IMR-90 (cell line): ENCODE results near the gene ZCCHC7. TPM values are rescaled to one million over a fixed set of nuclear protein-coding genes. Genes with fewer than 3 reads are reported as not detected.

ENCODE experiments used
- ATAC-seq: fragments of 200-7000 bp; cut with Tn5 transposase; 2 replicates; pipeline ENCODE4 v1.9.1; 2020; ENCODE audit warnings: low read depth, mild to moderate bottlenecking, moderate library complexity
- BruUV-seq: library from RNA; stranded (reverse); fragments of 400-500 nt; replicated peaks from 2 replicates; lab custom pipeline; 2021; lab: Mats Ljungman, UMichigan
- CTCF ChIA-PET: fragments of 300-600 bp; formaldehyde crosslinking; extraction: SDS; loops from one replicate; lab custom pipeline; 2021; ENCODE audit warnings: antibody characterized with exemption; lab: Yijun Ruan, JAX
- POLR2A ChIA-PET: fragments of 300-600 bp; sonication (Branson Sonifier 250); formaldehyde crosslinking; loops from one replicate; lab custom pipeline; 2022; ENCODE audit warnings: antibody characterized with exemption; ENCODE audit not compliant: unreplicated experiment; lab: Charles Lee
- DNase-seq: peaks from one replicate; pipeline ENCODE4 v3.0.0; 2013
- H2AFZ ChIP-seq: replicated peaks from 2 replicates; pipeline ENCODE3; 2013; ENCODE audit warnings: low read length, mild to moderate bottlenecking; ENCODE audit not compliant: poor library complexity
- H2AK5ac ChIP-seq: 2 replicates; pipeline ENCODE4 v1.6.1; 2013; ENCODE audit warnings: low read depth, low read length, inconsistent platforms
- H2AK9ac ChIP-seq: replicated peaks from 2 replicates; pipeline ENCODE3; 2013; ENCODE audit warnings: mild to moderate bottlenecking, low read depth, low read length, moderate library complexity; ENCODE audit not compliant: poor library complexity
- H2BK120ac ChIP-seq: 2 replicates; pipeline ENCODE4 v1.6.1; 2013; ENCODE audit warnings: low read depth, low read length, inconsistent platforms
- H2BK15ac ChIP-seq: 3 replicates; pipeline ENCODE4 v1.6.1; 2013; ENCODE audit warnings: low read depth, low read length, inconsistent platforms
- H2BK20ac ChIP-seq: 2 replicates; pipeline ENCODE4 v1.6.1; 2013; ENCODE audit warnings: low read depth, mild to moderate bottlenecking, inconsistent platforms, low read length, moderate library complexity
- H2BK5ac ChIP-seq: 2 replicates; pipeline ENCODE4 v1.6.1; 2013; ENCODE audit warnings: mild to moderate bottlenecking, low read depth, low read length, inconsistent platforms; ENCODE audit not compliant: poor library complexity, severe bottlenecking
- H3K14ac ChIP-seq: replicated peaks from 2 replicates; pipeline ENCODE4 v1.6.1; 2013; ENCODE audit warnings: low read depth, low read length, inconsistent platforms
- H3K18ac ChIP-seq: 2 replicates; pipeline ENCODE4 v1.6.1; 2013; ENCODE audit warnings: low read depth, low read length, control low read depth
- H3K23ac ChIP-seq: 2 replicates; pipeline ENCODE4 v1.6.1; 2013; ENCODE audit warnings: low read depth, low read length, inconsistent platforms
- H3K27ac ChIP-seq: 2 replicates; pipeline ENCODE4 v1.5.1; 2013; ENCODE audit warnings: mild to moderate bottlenecking, control low read depth, low read length; ENCODE audit not compliant: insufficient read depth
- H3K27me3 ChIP-seq: 2 replicates; pipeline ENCODE4 v1.6.1; 2013; ENCODE audit warnings: low read length; ENCODE audit not compliant: control insufficient read depth, insufficient read depth
- H3K36me3 ChIP-seq: 2 replicates; pipeline ENCODE4 v1.6.1; 2013; ENCODE audit warnings: low read length, mixed read lengths; ENCODE audit not compliant: control insufficient read depth, insufficient read depth
- H3K4ac ChIP-seq: 2 replicates; pipeline ENCODE4 v1.6.1; 2013; ENCODE audit warnings: low read depth, low read length, inconsistent platforms
- H3K4me1 ChIP-seq: 2 replicates; pipeline ENCODE4 v1.6.1; 2013; ENCODE audit warnings: low read length, mixed read lengths; ENCODE audit not compliant: control insufficient read depth, insufficient read depth
- H3K4me2 ChIP-seq: 2 replicates; pipeline ENCODE4 v1.6.1; 2013; ENCODE audit warnings: low read depth, mild to moderate bottlenecking, control low read depth, low read length, moderate library complexity
- H3K4me3 ChIP-seq: 2 replicates; pipeline ENCODE4 v1.5.1; 2013; ENCODE audit warnings: low read depth, mild to moderate bottlenecking, control low read depth, low read length, moderate library complexity; ENCODE audit not compliant: insufficient read depth
- H3K56ac ChIP-seq: 2 replicates; pipeline ENCODE4 v1.6.1; 2013; ENCODE audit warnings: low read length, inconsistent platforms; ENCODE audit not compliant: insufficient read depth; ENCODE audit errors: extremely low read depth
- H3K79me1 ChIP-seq, 2 experiments: 2 replicates each; pipeline ENCODE4 v1.6.1; 2013; ENCODE audit warnings: low read length in 2 of 2, inconsistent platforms in 1 of 2, low read depth in 1 of 2
- H3K9ac ChIP-seq: 2 replicates; pipeline ENCODE4 v1.6.1; 2013; ENCODE audit warnings: low read depth, low read length, control low read depth
- H3K9me1 ChIP-seq: 2 replicates; pipeline ENCODE4 v1.6.1; 2013; ENCODE audit warnings: low read length, inconsistent platforms; ENCODE audit not compliant: insufficient read depth
- H3K9me3 ChIP-seq: 2 replicates; pipeline ENCODE4 v1.6.1; 2013; ENCODE audit warnings: low read length; ENCODE audit not compliant: control insufficient read depth, insufficient read depth
- H4K20me1 ChIP-seq: 2 replicates; pipeline ENCODE4 v1.6.1; 2013; ENCODE audit warnings: low read length, inconsistent platforms; ENCODE audit not compliant: insufficient read depth
- H4K5ac ChIP-seq: 2 replicates; pipeline ENCODE4 v1.6.1; 2013; ENCODE audit warnings: mild to moderate bottlenecking, low read depth, low read length, control low read depth
- H4K8ac ChIP-seq, 2 experiments: 2 replicates each; pipeline ENCODE4 v1.6.1; 2013; ENCODE audit warnings: low read depth in 2 of 2, low read length in 2 of 2, control low read depth in 1 of 2, inconsistent platforms in 1 of 2
- H4K91ac ChIP-seq: 2 replicates; pipeline ENCODE4 v1.6.1; 2013; ENCODE audit warnings: low read depth, low read length, inconsistent platforms; ENCODE audit not compliant: insufficient read depth
- ELK1 ChIP-seq: fragments of 150-350 bp; IDR thresholded peaks from 2 replicates; pipeline ENCODE4 v1.6.1; 2016; ENCODE audit warnings: low read depth, mild to moderate bottlenecking, low read length, moderate library complexity, borderline replicate concordance
- MAFK ChIP-seq: IDR thresholded peaks from 2 replicates; pipeline ENCODE4 v1.6.1; 2012; ENCODE audit warnings: low read depth, low read length, improper control_type of control experiment
- POLR2A ChIP-seq: IDR thresholded peaks from 2 replicates; pipeline ENCODE4 v1.6.1; 2012; ENCODE audit warnings: mild to moderate bottlenecking, low read depth, low read length
- RCOR1 ChIP-seq: IDR thresholded peaks from 2 replicates; pipeline ENCODE4 v1.6.1; 2012; ENCODE audit warnings: mild to moderate bottlenecking, low read length, improper control_type of control experiment; ENCODE audit not compliant: insufficient replicate concordance
- WGBS, 2 experiments: methylation state at CpG; one replicate each; pipeline versions ENCODE4 v1.1.5 to v1.1.7; 2013; ENCODE audit warnings: missing lambda C conversion rate in 2 of 2; ENCODE audit not compliant: insufficient read length in 1 of 2; ENCODE audit errors: extremely low coverage in 2 of 2; 5-methylcytosine and 5-hydroxymethylcytosine counted together
- dilution Hi-C: fragments of 300-500 bp; cut with HindIII; formaldehyde crosslinking; loops from one replicate; pipeline ENCODE4 v1.14.3; 2018; ENCODE audit warnings: low sequenced_read_pairs; ENCODE audit not compliant: unreplicated experiment
- in situ Hi-C: fragments of 300-500 bp; cut with MboI; formaldehyde crosslinking; loops from 3 replicates; pipeline ENCODE4 v1.14.3; 2019; ENCODE audit warnings: low sequenced_read_pairs, inconsistent platforms, mixed read lengths
- intact Hi-C: fragments of 100-400 bp; cut with micrococcal nuclease; formaldehyde crosslinking; loops from 2 replicates; pipeline ENCODE4 v1.10.0; 2022
- polyA plus RNA-seq, 3 experiments: library from polyadenylated mRNA; depleted of rRNA; stranded (reverse); fragments of >200 nt; gene quantifications; 2 replicates each; pipeline ENCODE4 v1.2.3, GENCODE V29; 2012; ENCODE audit warnings: low replicate concordance in 1 of 3
- total RNA-seq: library from RNA; depleted of rRNA; stranded (reverse); fragments of >200 nt; gene quantifications from 2 replicates; pipeline ENCODE4 v1.2.3, GENCODE V29; 2012

Gene ZCCHC7
- total and polyA plus RNA-seq, 2 of the 4 experiments (the other 2 are of a cell fraction) = 13.6 to 28.7 TPM

GRCh38 chr9:37117956-37118355 lies 2.4 kb upstream of the ZCCHC7 start:
- no peak for TF ChIP-seq MAFK
- no peak for TF ChIP-seq POLR2A
- TF ChIP-seq RCOR1 = no peak
- TF ChIP-seq ELK1 = no peak
- CTCF ChIA-PET = interaction anchor here (0.6 kb wide), 2 partner anchors 30 to 251 kb away, joined by 3 to 4 read pairs; no protein-coding TSS in a partner anchor

More at GRCh38 chr9:37117956-37118355, 2.4 kb upstream of the ZCCHC7 start:
- no peak overlapping the region for H2BK120ac ChIP-seq
- no peak overlapping the region for H2BK5ac ChIP-seq
- no peak overlapping the region for H2BK20ac ChIP-seq
- no peak overlapping the region for H2AFZ ChIP-seq
- no TSS peak for BruUV-seq
- ATAC-seq (no peak), DNase-seq (no peak)
- in situ Hi-C loops (no loop called here), intact Hi-C loops (no loop called here), dilution Hi-C loops (no loop called here)
- no peak overlapping the region for H2BK15ac ChIP-seq
- 0 out of 4 replicates have a peak, but pooled peaks cover 0 to 15% of the 10 kb centered on the region in 2 experiments for H3K79me1 ChIP-seq
- no peak overlapping the region for H3K18ac ChIP-seq
- no peaks in the 10 kb centered on the region for H4K20me1 ChIP-seq
- H3K4me3 ChIP-seq = no peak overlapping the region
- no peak overlapping the region for H3K4me2 ChIP-seq
- 60% methylated on average over 1 of the region's 3 CpGs; no CpG with 5 or more reads in 1 of the 2 experiments for WGBS, 2 experiments
- no peak overlapping the region for H3K56ac ChIP-seq
- no peak overlapping the region for H2AK5ac ChIP-seq
- no peaks in the 10 kb centered on the region for H3K27me3 ChIP-seq
- H2AK9ac ChIP-seq = no peak overlapping the region
- POLR2A ChIA-PET = no interaction called here
- no peak overlapping the region for H3K23ac ChIP-seq
- no peaks in the 10 kb centered on the region for H3K9me1 ChIP-seq
- no peak overlapping the region for H3K14ac ChIP-seq
- H4K8ac ChIP-seq = no peak overlapping the region
- H4K5ac ChIP-seq = no peak overlapping the region
- H3K9ac ChIP-seq = no peak overlapping the region
- no peak overlapping the region for H3K4ac ChIP-seq
- H3K36me3 ChIP-seq = no peaks in the 10 kb centered on the region
- H3K9me3 ChIP-seq = no peaks in the 10 kb centered on the region
- no peak overlapping the region for H3K27ac ChIP-seq
- H3K4me1 ChIP-seq = no peaks in the 10 kb centered on the region; the same call in 1 of the 2 replicates
- H4K91ac ChIP-seq = no peak overlapping the region
